Activated T-cell treated with anti-CD3 and anti-CD28 coated beads for 48 hours (primary cell): ENCODE data around the gene UBR4.

Experiments
- DNase-seq: peaks from one replicate; pipeline ENCODE4 v3.0.0-alpha.2; 2020; ENCODE audit warnings: low read depth

UBR4 gene

DNA sequence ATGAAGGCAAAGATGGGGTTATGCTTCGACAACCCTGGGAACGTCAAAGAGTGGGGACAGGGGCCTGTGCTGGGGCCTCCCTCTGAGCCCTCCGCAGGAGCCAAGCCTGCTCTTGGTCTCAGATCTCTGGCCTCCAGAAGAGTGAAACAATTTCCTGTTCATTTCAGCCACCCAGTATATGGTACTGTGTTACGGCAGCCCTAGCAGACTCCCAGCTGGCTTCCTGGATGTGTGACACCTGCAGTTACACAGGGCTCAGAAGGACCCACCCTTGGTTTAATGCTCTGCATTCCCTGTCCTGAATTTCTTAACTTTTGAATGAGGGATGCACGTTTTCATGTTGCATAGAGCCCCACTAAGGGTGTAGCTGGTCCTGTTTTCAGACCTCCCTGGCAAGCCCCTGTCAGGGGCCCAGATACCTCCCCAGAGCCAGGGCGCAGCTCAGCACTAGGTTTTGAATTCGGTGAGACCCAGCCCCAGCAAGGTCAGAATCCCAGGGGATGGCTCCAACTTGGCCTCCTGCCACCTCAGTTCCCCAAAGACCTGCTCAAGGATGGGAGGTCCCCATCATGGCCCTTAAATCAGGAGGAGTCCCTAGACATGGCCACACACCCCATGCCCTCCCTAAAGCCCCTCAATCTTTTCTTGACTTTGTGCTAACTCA lies 174.6 kb downstream of the UBR4 start:
- DNase-seq = no peak

DNA sequence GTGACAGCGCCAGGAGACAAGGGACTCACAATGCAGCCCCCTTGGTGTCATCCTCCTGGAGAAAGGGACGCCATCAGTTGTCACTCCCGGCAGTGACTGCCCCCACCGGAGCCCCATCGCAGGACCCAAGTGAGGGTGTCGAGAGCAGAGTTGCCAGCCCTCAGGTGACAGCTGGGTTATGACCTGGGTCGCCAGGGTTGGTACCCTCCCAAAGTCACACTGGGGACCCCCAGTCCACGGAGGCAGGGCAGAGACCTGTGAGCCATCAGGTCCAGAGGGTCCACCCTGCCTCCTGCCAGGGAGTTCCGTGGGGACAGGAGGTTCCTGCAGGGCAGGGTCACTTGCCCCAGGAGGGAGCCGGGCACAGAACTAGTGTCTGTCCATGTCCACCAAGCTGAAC lies 175.3 kb downstream of the UBR4 start:
- DNase-seq = no peak

DNA sequence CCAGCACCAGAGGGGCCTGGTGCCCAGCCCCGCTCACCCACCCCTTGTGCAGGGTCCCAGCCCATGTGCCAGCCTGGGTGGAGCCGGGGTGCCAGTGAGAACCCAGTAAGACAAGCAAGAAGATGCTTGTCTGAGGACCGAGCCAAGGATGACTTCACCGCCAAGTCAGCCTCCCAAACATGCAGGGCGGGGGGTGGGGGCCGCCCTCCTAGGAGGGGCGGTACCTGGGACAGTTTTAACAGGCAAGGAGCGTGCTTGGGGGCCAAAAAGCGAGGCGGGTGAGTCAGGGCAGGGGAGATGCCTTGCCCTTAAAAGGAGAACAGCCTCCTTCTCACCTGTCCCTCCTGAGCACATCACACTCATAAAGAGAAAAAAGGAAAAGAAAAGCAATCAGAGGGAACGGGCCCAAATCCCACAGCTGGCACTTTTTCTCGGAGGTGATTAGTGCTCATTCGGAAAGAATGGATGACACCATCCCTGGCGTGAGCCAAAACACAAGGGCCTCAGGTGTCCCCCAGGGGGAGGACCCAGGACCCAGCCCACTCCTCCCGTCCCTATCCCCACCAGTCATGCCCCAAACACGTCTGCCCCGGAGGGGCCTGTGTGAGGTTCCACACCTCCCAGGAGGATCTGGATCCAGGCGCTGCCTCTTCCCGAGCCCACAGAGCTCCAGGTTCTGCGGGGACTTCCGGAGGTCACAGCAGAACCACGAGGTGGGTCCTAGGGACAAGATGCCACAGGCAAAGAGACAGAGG lies 176.0 kb downstream of the UBR4 start:
- no peak for DNase-seq

DNA sequence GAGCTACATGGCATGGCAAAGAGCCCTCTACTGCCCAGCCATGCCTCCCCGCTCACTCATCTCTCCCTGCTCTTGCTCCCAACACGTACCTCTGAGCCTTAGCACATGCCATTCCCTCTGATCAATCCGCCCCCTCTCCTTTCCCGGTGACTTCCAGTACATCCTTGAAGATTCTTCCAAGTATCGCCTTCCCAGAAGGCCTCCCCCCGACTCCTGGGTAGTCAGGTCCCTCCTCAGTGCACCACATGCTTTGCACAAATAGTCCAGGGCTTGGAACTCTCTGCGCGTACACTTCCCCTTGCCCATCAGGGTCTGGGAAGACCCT lies 176.6 kb downstream of the UBR4 start:
- no peak for DNase-seq

DNA sequence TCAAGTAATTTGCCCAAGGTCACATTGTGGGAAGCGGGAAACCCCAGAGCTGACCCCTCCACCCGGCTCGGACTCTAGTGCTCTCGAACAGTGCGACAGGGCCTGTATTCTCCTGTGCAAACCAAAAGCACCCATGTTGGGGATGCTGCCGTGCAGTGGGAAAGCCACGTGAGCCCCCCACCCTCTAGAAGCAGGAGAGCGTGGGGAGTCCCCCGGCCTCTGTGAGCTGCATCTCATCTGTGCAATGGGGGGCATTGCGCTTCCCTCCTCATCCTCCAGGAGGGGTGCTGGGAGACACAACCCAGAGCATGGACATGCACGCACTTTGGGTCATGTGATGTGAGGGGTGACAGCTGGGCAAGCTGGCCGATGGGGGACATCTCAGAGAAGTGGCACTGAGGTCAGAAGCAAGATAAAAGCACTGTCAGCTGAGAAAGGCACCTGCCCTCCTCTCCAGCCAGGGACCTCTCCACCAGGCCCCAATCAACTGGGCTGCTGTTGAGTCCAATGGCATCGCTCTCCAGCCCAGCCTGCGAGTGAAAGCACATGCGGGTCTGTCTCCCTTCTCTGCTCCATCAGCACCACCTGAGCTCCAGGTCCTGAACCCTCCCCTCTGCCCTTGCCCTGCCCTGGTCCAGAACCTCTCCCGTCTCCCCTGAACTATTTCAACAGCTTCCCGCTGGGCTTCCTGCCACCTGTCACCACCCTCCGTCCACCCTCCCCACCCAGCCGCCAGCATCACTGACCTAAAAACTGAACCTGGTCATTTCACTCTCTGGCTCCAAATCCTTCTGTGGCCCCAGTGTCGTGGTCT lies 177.2 kb downstream of the UBR4 start:
- DNase-seq = no peak

DNA sequence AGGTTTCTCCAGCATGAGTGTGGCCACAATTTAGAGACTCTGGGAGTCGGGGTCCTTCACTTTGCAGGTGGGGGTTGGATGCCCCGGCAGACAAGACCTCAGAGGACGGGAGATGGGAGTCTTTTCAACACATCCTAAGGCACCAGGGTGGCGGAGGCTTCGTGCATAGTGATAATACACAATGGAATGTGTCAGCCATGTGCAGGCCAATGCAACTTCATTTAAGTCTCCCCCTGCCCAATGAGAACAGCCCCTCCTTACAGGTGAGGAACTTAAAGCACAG lies 177.7 kb downstream of the UBR4 start:
- no peak for DNase-seq

DNA sequence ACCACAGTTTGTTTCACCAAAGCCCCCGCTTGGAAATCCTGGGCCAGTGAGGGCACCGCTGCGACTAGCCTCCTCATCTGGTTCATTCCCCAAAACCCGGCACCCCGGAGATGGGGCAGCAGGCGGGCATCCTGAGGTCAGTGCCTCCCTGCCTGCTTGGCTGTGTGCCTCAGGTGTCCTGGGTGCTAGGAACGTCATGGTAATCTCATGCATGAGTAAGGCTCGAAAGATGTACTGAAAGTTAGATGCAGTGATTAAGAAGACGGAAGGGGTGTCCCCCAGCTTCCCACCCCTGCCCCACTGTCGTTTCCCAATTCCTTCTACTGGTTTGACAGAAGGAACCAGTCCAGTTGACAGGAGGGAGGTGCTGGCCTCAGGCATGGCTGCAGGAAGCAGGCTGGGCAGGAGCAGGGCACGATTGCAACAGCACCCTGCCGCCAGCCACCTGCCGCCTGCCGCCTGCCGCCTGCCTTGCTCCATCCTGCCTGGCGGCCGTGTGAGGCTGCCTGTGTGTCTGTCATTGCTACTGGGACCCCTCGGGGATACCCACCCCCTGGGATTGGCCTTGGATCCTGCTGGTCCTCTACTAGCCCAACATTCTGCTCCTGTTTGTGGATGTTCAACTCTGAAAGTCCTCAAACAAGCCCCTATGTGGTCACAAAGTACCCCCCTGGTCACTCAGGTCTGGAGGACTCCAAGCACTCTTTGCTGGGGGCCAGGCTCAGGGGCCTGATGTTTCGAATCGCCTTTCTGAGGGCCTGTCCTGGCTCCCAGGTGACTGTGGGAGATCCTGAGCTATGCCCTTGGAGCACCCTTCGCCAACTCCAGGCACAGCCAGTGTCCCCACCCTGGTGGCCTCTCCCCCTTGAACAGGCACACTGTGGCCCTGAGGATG lies 180.6 kb downstream of the UBR4 start:
- DNase-seq = no peak

DNA sequence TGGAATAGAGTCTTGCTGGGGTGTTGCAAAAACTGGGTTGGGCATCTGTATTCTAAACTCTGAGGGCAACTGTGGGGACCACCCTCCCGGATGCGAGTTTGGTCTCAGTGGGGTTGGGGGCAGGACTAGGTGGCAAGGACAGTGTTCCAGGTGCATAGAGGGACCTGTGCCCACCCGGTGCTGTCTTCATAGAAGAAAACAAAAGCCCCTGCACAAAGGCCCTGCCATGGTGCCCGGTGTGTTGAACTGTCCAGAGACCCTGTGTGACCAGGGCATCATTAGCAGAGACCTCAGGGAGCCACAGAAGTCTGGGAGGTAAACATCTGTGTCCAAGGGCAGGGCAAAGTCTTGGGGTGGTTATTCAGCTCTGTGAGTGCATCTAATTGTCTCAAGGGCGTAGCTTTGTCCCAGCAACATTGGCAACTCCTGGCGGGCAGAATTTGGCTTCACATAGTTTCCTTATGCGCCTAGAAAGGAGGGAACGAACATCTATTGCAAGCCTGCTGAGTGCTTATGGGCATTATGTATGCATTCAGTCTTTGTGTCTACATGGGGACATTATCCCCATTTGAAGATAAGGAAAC lies 181.4 kb downstream of the UBR4 start:
- no peak for DNase-seq

DNA sequence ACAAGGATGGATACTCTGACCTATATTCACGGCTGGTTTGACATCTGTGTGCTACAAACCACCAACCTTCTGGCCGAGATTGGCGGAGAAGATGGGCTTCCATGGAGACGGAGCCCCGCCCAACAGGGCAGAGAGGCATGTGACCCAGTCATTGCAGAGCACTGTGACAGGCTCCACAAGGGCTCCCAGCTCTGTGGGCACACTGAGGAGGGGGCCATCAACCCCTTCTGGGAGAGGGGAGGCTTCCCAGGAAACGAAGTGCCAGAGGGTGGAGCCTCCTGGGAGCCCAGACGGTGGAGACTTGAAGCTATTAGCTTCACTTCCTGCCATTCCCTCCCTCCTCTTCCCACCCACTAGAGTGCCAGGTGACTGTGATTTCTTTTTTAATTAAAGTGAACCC lies 182.0 kb downstream of the UBR4 start:
- no peak for DNase-seq
